Testis (tissue), 3 donors: Measurements from ENCODE around the gene MARS2. TPM values are rescaled to one million over a fixed set of nuclear protein-coding genes. Genes with fewer than 3 reads are reported as not detected.

ENCODE experiments used
- DNase-seq: peaks from one replicate; pipeline ENCODE4 v3.0.0-alpha.2; 2019
- H3K27ac ChIP-seq, 2 donors: fragments of 200-600 bp; sonication (generic); one replicate each; pipeline ENCODE4 v1.5.1; 2019
- H3K27me3 ChIP-seq: fragments of 200-600 bp; sonication (generic); one replicate; pipeline ENCODE4 v1.5.1; 2019
- H3K36me3 ChIP-seq: fragments of 200-600 bp; sonication (generic); one replicate; pipeline ENCODE4 v1.5.1; 2017; ENCODE audit warnings: low read depth; ENCODE audit errors: missing control alignments
- H3K4me1 ChIP-seq: fragments of 200-600 bp; sonication (generic); one replicate; pipeline ENCODE4 v1.5.1; 2019
- H3K4me3 ChIP-seq, 2 donors: fragments of 200-600 bp; sonication (generic); one replicate each; pipeline ENCODE4 v1.5.1; 2017 to 2019
- H3K9me3 ChIP-seq: fragments of 200-600 bp; sonication (generic); one replicate; pipeline ENCODE4 v1.5.1; 2017
- CTCF ChIP-seq, 3 experiments: fragments of 450-650 bp in 2 of 3; fragments of 200-600 bp in 1 of 3; sonication (generic) in 1 of 3; IDR thresholded peaks; one replicate each; pipeline ENCODE4 v1.5.1; 2016 to 2019; ENCODE audit warnings: antibody characterized with exemption in 3 of 3, mild to moderate bottlenecking in 2 of 3, moderate library complexity in 1 of 3
- POLR2A ChIP-seq: fragments of 450-650 bp; IDR thresholded peaks from one replicate; pipeline ENCODE4 v1.6.1; 2017; ENCODE audit warnings: antibody characterized with exemption, mild to moderate bottlenecking, moderate library complexity
- intact Hi-C: fragments of 100-400 bp; cut with DNase I; formaldehyde crosslinking; loops from one replicate; pipeline ENCODE4 v1.15.1; 2023; ENCODE audit warnings: low total_unique reads
- polyA plus RNA-seq: library from polyadenylated mRNA; stranded (reverse); fragments of 350-450 nt; fragmentation: Illumina TruSeq; extraction: RNeasy Lipid Tissue Mini Kit (QIAGEN cat#74804); gene quantifications from one replicate; pipeline ENCODE4 v1.2.3, GENCODE V29; 2014; ENCODE audit warnings: low read depth, low replicate concordance; ENCODE audit not compliant: insufficient read depth
- total RNA-seq, 2 donors: library from RNA; depleted of rRNA; stranded (reverse); fragments of >200 nt; gene quantifications; one replicate each; pipeline ENCODE4 v1.2.3, GENCODE V29; 2016

The MARS2 gene
- total and polyA plus RNA-seq, 3 donors from 2014 or later = 3.3 to 5.9 (median 5.9) TPM

GRCh38 chr2:197740200-197740599 lies 35.0 kb downstream of the MARS2 start:
- no peak for DNase-seq
- Histone ChIP-seq H3K36me3 (no peaks in the 10 kb centered on the region), H3K9me3 (no peaks in the 10 kb centered on the region), H3K27me3 (no peaks in the 10 kb centered on the region), H3K4me1 (no peaks in the 10 kb centered on the region), H3K4me3 (no peak overlapping the region), H3K27ac (no peak overlapping the region)
- intact Hi-C loops = no loop called here
- no peak for TF ChIP-seq CTCF (IDR thresholded peaks at IDR 0.05)
- no peak for TF ChIP-seq POLR2A

Other genes with a start within 250 kb of the MARS2 start
- gene HSPD1, start 205.5 kb upstream of the MARS2 start, total RNA-seq = 100 to 1,000 TPM; 107 to 121 TPM
- 111 TPM for gene HSPD1, start 205.5 kb upstream of the MARS2 start, polyA plus RNA-seq
- 10 to 100 TPM; 43.3 to 51.3 TPM for gene HSPE1, start 205.0 kb upstream of the MARS2 start, total RNA-seq
- gene HSPE1, start 205.0 kb upstream of the MARS2 start, polyA plus RNA-seq = 61.8 TPM
- 10 to 100 TPM; 10.7 to 13.8 TPM for gene MOB4, start 189.3 kb upstream of the MARS2 start, total RNA-seq
- 17.6 TPM for gene MOB4, start 189.3 kb upstream of the MARS2 start, polyA plus RNA-seq
- 10 to 100 TPM; 16.1 to 25.0 TPM for gene RFTN2, start 29.8 kb upstream of the MARS2 start, total RNA-seq
- 19.8 TPM for gene RFTN2, start 29.8 kb upstream of the MARS2 start, polyA plus RNA-seq
- 10 to 100 TPM; 51.0 to 65.0 TPM for gene BOLL, start 80.0 kb downstream of the MARS2 start, total RNA-seq
- gene BOLL, start 80.0 kb downstream of the MARS2 start, polyA plus RNA-seq = 256 TPM
- 1 to 10 TPM; 2.1 to 2.4 TPM for gene PLCL1, start 99.2 kb downstream of the MARS2 start, total RNA-seq
- 2.6 TPM for gene PLCL1, start 99.2 kb downstream of the MARS2 start, polyA plus RNA-seq